HuH-7.5 (cell line): Measurements from ENCODE around the gene IL16.
"Not testable (repeated sequence)": the region's sequence is repeated elsewhere in the genome, so short reads cannot be mapped to it uniquely, and the experiment has no call there.

ENCODE experiments used
- DNase-seq: peaks from one replicate; pipeline ENCODE4 v3.0.0; 2011; ENCODE audit warnings: low spot score

The IL16 gene

GRCh38 chr15:81314378-81314777 lies 117.7 kb downstream of the IL16 start:
- DNase-seq, result no peak

GRCh38 chr15:81315452-81316175 lies 118.9 kb downstream of the IL16 start:
- DNase-seq, result no peak

GRCh38 chr15:81316267-81316666 lies 119.6 kb downstream of the IL16 start:
- no peak for DNase-seq

GRCh38 chr15:81317642-81318017 lies 121.0 kb downstream of the IL16 start:
- no peak for DNase-seq

GRCh38 chr15:81321667-81322066 lies 125.0 kb downstream of the IL16 start:
- DNase-seq, result no peak

- DNase-seq, result no peak
Measured at GRCh38 chr15:81322676-81323253, 126.1 kb downstream of the IL16 start.

- DNase-seq, result peak; percentile 13
Measured at GRCh38 chr15:81323559-81323943, 126.9 kb downstream of the IL16 start.

- DNase-seq, result peak; percentile 96
Measured at GRCh38 chr15:81323944-81324881, 127.5 kb downstream of the IL16 start, which contains the start of gene STARD5. TSS of gene STARD5 (minus strand) at chr15:81324141. CDS start at chr15:81324099, 42 bp downstream.

- no peak for DNase-seq
Measured at GRCh38 chr15:81326466-81327212, 130.0 kb downstream of the IL16 start.

GRCh38 chr15:81327516-81327915 lies 130.8 kb downstream of the IL16 start:
- DNase-seq, result no peak

- DNase-seq, result no peak
Measured at GRCh38 chr15:81329446-81329845, 132.8 kb downstream of the IL16 start.

- no peak for DNase-seq
Measured at GRCh38 chr15:81330366-81331090, 133.8 kb downstream of the IL16 start.

- DNase-seq, result not testable (repeated sequence)
Measured at GRCh38 chr15:81331141-81331540, 134.5 kb downstream of the IL16 start.

GRCh38 chr15:81331600-81331999 lies 134.9 kb downstream of the IL16 start:
- DNase-seq, result no peak

- no peak for DNase-seq
Measured at GRCh38 chr15:81332326-81332725, 135.6 kb downstream of the IL16 start.

GRCh38 chr15:81333363-81333762 lies 136.7 kb downstream of the IL16 start:
- no peak for DNase-seq

- no peak for DNase-seq
Measured at GRCh38 chr15:81334768-81335435, 138.2 kb downstream of the IL16 start.

GRCh38 chr15:81335631-81336030 lies 139.0 kb downstream of the IL16 start:
- no peak for DNase-seq

- no peak for DNase-seq
Measured at GRCh38 chr15:81336568-81336967, 139.9 kb downstream of the IL16 start.

- DNase-seq, result no peak
Measured at GRCh38 chr15:81337241-81337640, 140.6 kb downstream of the IL16 start.

GRCh38 chr15:81337713-81338157 lies 141.1 kb downstream of the IL16 start:
- no peak for DNase-seq
